ENCODE results near the gene MYBL2.

The MYBL2 gene

GRCh38 chr20:43721429-43722152 is 54.7 kb downstream of the MYBL2 start (continued):
- TF ChIP-seq ZNF580 (tag by site-specific recombination; IDR thresholded peaks at IDR 0.05) (no peak), ZNF426 (tag by site-specific recombination; IDR thresholded peaks at IDR 0.05) (no peak), ZNF138 (tag by site-specific recombination; IDR thresholded peaks at IDR 0.05; ENCODE audit: borderline replicate concordance) (no peak), SCRT2 (tag by site-specific recombination; IDR thresholded peaks at IDR 0.05) (peak; percentile 43), ZNF76 (tag by site-specific recombination; IDR thresholded peaks at IDR 0.05; ENCODE audit: borderline replicate concordance, low read depth) (no peak), ZBTB6 (tag by site-specific recombination; IDR thresholded peaks at IDR 0.05) (no peak), ZNF664 (tag by site-specific recombination; IDR thresholded peaks at IDR 0.05) (no peak), GLIS2 (tag by site-specific recombination; IDR thresholded peaks at IDR 0.05) (0 out of 2 replicates have a peak, but pooled peaks have one; percentile 26), ZBTB44 (tag by site-specific recombination; IDR thresholded peaks at IDR 0.05) (peak; percentile 30; the same call in 1 of the 2 replicates), ZNF600 (tag by site-specific recombination; IDR thresholded peaks at IDR 0.05) (peak; percentile 29; the same call in 1 of the 2 replicates), ZNF202 (tag by site-specific recombination; IDR thresholded peaks at IDR 0.05; ENCODE audit: borderline replicate concordance) (no peak), ZNF433 (tag by site-specific recombination; IDR thresholded peaks at IDR 0.05; ENCODE audit: low read depth) (no peak)

- Histone ChIP-seq H3K4me3 (ENCODE audit: low read depth, low read length) (no peak overlapping the region), H3K4me1 (ENCODE audit: control insufficient read depth, insufficient read depth, low read length) (no peaks in the 10 kb centered on the region), H3K9me3 (ENCODE audit: control insufficient read depth, insufficient read depth, low read depth, low read length) (no peaks in the 10 kb centered on the region), H3K27ac (ENCODE audit: extremely low read depth, low read depth, low read length) (no peak overlapping the region), H3K36me3 (ENCODE audit: control insufficient read depth in 2 of 2, insufficient read depth in 1 of 2, low read length in 2 of 2) (peaks cover 0 to 8% of the 10 kb centered on the region in 2 experiments; a peak in 2 of 3 replicates)
- TF ChIP-seq WT1 (tag by site-specific recombination; IDR thresholded peaks at IDR 0.05): no peak
- no peak for TF ChIP-seq ZNF112 (tag by site-specific recombination; IDR thresholded peaks at IDR 0.05)
- CTCF ChIA-PET: interaction anchor here (0.7 kb wide), 1 partner anchor 14 kb away, joined by 4 read pairs; no protein-coding TSS in a partner anchor
- POLR2A ChIA-PET: no interaction called here
These were observed 55.2 kb downstream of the MYBL2 start for GRCh38 chr20:43722153-43722505.

- Histone ChIP-seq H3K4me1 (ENCODE audit: control insufficient read depth, insufficient read depth, low read length) (peaks cover 8% of the 10 kb centered on the region; the same call in 1 of the 2 replicates), H3K36me3 (ENCODE audit: control insufficient read depth in 2 of 2, insufficient read depth in 1 of 2, low read length in 2 of 2) (no peaks in the 10 kb centered on the region; a peak in 1 of 3 replicates), H3K27ac (ENCODE audit: extremely low read depth, low read depth, low read length) (no peak overlapping the region), H3K9me3 (ENCODE audit: control insufficient read depth, insufficient read depth, low read depth, low read length) (no peaks in the 10 kb centered on the region), H3K4me3 (ENCODE audit: low read depth, low read length) (no peak overlapping the region)
- ChIA-PET POLR2A (no interaction called here), CTCF (interaction anchor here (0.7 kb wide), 2 partner anchors 58 to 464 kb away, joined by 3 read pairs; no protein-coding TSS in a partner anchor)
- TF ChIP-seq ZNF747 (tag by site-specific recombination; IDR thresholded peaks at IDR 0.05): no peak
- no peak for TF ChIP-seq ZBTB17 (tag by site-specific recombination; IDR thresholded peaks at IDR 0.05)
- TF ChIP-seq ZFP37 (tag by site-specific recombination; IDR thresholded peaks at IDR 0.05): no peak
These were observed 56.3 kb downstream of the MYBL2 start for GRCh38 chr20:43723186-43723585.
